ENCODE results near the gene TRRAP.

TRRAP gene

DNA sequence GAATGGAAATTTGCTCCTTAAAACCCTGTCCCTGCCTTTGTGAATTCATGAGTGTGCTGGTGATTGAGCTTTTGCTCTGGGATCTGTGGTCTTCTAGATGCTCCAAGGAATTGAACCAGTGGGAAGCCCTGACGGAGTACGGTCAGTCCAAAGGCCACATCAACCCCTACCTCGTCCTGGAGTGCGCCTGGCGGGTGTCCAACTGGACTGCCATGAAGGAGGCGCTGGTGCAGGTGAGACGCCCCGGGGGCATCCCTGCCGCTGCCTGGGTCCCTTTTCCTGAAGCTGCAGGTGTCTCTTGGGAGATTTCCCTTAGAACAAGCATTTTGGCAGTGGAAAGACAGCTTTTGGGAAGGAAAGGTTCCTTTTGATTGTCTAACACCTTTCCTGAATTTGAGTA lies 100.3 kb downstream of the TRRAP start:
- no peak overlapping the region for H3K9ac ChIP-seq (ENCODE audit: low read depth, low read length)
- H3K9me3 ChIP-seq (ENCODE audit: insufficient read depth, low read depth, low read length), result no peaks in the 10 kb centered on the region
- peaks cover 100% of the 10 kb centered on the region for H3K36me3 ChIP-seq (ENCODE audit: insufficient read depth, low read depth, low read length)
- no peak overlapping the region for H3K4me3 ChIP-seq (ENCODE audit: low read length)
- no peaks in the 10 kb centered on the region for H3K4me1 ChIP-seq (ENCODE audit: insufficient read depth, low read length)
- no peak overlapping the region for H3K27ac ChIP-seq (ENCODE audit: low read length)
- no peaks in the 10 kb centered on the region for H3K27me3 ChIP-seq (ENCODE audit: insufficient read depth, low read length)

DNA sequence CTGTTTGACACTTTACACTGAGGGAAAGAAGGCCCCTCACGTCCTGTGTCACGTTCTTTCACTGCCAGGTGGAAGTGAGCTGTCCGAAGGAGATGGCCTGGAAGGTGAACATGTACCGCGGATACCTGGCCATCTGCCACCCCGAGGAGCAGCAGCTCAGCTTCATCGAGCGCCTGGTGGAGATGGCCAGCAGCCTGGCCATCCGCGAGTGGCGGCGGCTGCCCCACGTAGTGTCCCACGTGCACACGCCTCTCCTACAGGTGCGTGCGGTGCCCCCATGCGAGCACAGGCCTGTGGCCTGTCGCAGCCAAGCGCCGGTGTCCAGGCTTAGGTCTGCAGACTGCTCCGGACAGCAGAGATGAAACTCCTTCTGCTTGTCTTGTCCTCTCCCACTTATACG lies 103.4 kb downstream of the TRRAP start:
- H3K36me3 ChIP-seq (ENCODE audit: insufficient read depth, low read depth, low read length), result peaks cover 100% of the 10 kb centered on the region
- no peaks in the 10 kb centered on the region for H3K27me3 ChIP-seq (ENCODE audit: insufficient read depth, low read length)
- no peaks in the 10 kb centered on the region for H3K4me1 ChIP-seq (ENCODE audit: insufficient read depth, low read length)
- no peak overlapping the region for H3K4me3 ChIP-seq (ENCODE audit: low read length)
- H3K9ac ChIP-seq (ENCODE audit: low read depth, low read length), result no peak overlapping the region
- H3K27ac ChIP-seq (ENCODE audit: low read length), result no peak overlapping the region
- peaks cover 9% of the 10 kb centered on the region; the same call in 1 of the 2 replicates for H3K9me3 ChIP-seq (ENCODE audit: insufficient read depth, low read depth, low read length)

GRCh38 chr7:98982686-98983085 lies 104.4 kb downstream of the TRRAP start:
- H3K9ac ChIP-seq (ENCODE audit: low read depth, low read length), result no peak overlapping the region
- H3K4me3 ChIP-seq (ENCODE audit: low read length), result no peak overlapping the region
- H3K9me3 ChIP-seq (ENCODE audit: insufficient read depth, low read depth, low read length), result peaks cover 9% of the 10 kb centered on the region; the same call in 1 of the 2 replicates
- H3K36me3 ChIP-seq (ENCODE audit: insufficient read depth, low read depth, low read length), result peaks cover 100% of the 10 kb centered on the region
- no peaks in the 10 kb centered on the region for H3K4me1 ChIP-seq (ENCODE audit: insufficient read depth, low read length)
- H3K27me3 ChIP-seq (ENCODE audit: insufficient read depth, low read length), result no peaks in the 10 kb centered on the region
- H3K27ac ChIP-seq (ENCODE audit: low read length), result no peak overlapping the region

DNA sequence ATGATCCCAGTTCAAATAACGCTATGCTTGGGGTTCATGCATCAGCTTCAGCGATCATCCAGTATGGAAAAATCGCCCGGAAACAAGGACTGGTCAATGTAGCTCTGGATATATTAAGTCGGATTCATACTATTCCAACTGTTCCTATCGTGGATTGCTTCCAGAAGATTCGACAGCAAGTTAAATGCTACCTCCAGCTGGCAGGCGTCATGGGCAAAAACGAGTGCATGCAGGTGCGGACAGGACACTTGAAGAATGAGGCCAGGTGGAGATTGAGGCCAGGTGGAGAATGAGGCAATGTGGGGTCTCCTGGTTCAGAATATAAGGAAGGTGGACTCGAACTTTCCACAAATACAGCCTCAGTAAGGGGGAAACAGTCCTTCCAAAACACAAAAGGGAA lies 105.8 kb downstream of the TRRAP start:
- Histone ChIP-seq H3K27ac (ENCODE audit: low read length) (no peak overlapping the region), H3K4me1 (ENCODE audit: insufficient read depth, low read length) (no peaks in the 10 kb centered on the region), H3K9me3 (ENCODE audit: insufficient read depth, low read depth, low read length) (peaks cover 9% of the 10 kb centered on the region; the same call in 1 of the 2 replicates), H3K9ac (ENCODE audit: low read depth, low read length) (no peak overlapping the region), H3K27me3 (ENCODE audit: insufficient read depth, low read length) (no peaks in the 10 kb centered on the region), H3K36me3 (ENCODE audit: insufficient read depth, low read depth, low read length) (peaks cover 100% of the 10 kb centered on the region), H3K4me3 (ENCODE audit: low read length) (no peak overlapping the region)

- Histone ChIP-seq H3K9ac (ENCODE audit: low read depth, low read length) (no peak overlapping the region), H3K4me1 (ENCODE audit: insufficient read depth, low read length) (no peaks in the 10 kb centered on the region), H3K36me3 (ENCODE audit: insufficient read depth, low read depth, low read length) (peaks cover 99% of the 10 kb centered on the region), H3K27me3 (ENCODE audit: insufficient read depth, low read length) (no peaks in the 10 kb centered on the region), H3K9me3 (ENCODE audit: insufficient read depth, low read depth, low read length) (peaks cover 9% of the 10 kb centered on the region; the same call in 1 of the 2 replicates), H3K27ac (ENCODE audit: low read length) (no peak overlapping the region), H3K4me3 (ENCODE audit: low read length) (no peak overlapping the region)
These were observed 107.1 kb downstream of the TRRAP start for GRCh38 chr7:98985406-98985805.

GRCh38 chr7:98985945-98986344 lies 107.6 kb downstream of the TRRAP start:
- no peak overlapping the region for H3K4me3 ChIP-seq (ENCODE audit: low read length)
- no peaks in the 10 kb centered on the region for H3K27me3 ChIP-seq (ENCODE audit: insufficient read depth, low read length)
- H3K36me3 ChIP-seq (ENCODE audit: insufficient read depth, low read depth, low read length), result peaks cover 99% of the 10 kb centered on the region
- H3K4me1 ChIP-seq (ENCODE audit: insufficient read depth, low read length), result no peaks in the 10 kb centered on the region
- no peak overlapping the region for H3K27ac ChIP-seq (ENCODE audit: low read length)
- no peak overlapping the region for H3K9ac ChIP-seq (ENCODE audit: low read depth, low read length)
- peaks cover 9% of the 10 kb centered on the region; the same call in 1 of the 2 replicates for H3K9me3 ChIP-seq (ENCODE audit: insufficient read depth, low read depth, low read length)

DNA sequence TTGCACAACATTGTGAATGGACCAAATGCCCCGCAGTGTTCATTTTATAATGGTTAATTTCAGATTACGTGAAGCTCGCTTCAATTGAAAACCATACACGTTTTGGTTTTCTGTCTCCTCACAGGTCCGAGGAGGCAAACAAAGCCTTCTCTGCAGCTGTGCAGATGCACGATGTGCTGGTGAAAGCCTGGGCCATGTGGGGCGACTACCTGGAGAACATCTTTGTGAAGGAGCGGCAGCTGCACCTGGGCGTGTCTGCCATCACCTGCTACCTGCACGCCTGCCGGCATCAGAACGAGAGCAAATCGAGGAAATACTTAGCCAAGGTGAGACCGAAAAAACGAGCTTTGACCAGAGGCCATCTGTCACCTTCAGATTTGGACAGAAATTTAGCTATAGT lies 110.3 kb downstream of the TRRAP start:
- Histone ChIP-seq H3K4me1 (ENCODE audit: insufficient read depth, low read length) (no peaks in the 10 kb centered on the region), H3K9ac (ENCODE audit: low read depth, low read length) (no peak overlapping the region), H3K36me3 (ENCODE audit: insufficient read depth, low read depth, low read length) (peaks cover 99% of the 10 kb centered on the region), H3K4me3 (ENCODE audit: low read length) (no peak overlapping the region), H3K9me3 (ENCODE audit: insufficient read depth, low read depth, low read length) (peaks cover 9% of the 10 kb centered on the region; the same call in 1 of the 2 replicates), H3K27ac (ENCODE audit: low read length) (no peak overlapping the region), H3K27me3 (ENCODE audit: insufficient read depth, low read length) (no peaks in the 10 kb centered on the region)

DNA sequence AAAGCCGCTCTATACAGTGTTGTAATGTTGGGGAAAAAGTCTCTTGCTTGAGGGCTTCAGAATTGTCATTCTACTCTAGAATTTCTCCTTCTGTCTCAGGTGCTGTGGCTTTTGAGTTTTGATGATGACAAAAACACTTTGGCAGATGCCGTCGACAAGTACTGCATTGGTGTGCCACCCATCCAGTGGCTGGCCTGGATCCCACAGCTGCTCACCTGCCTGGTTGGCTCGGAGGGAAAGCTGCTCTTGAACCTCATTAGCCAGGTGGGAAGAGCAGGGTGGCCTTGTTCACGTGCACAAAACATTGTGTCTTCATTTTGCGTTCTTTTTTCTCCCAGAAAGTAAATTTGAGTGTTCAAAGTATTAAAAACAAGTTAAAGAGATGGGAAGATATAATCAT lies 112.0 kb downstream of the TRRAP start:
- Histone ChIP-seq H3K9ac (ENCODE audit: low read depth, low read length) (no peak overlapping the region), H3K4me1 (ENCODE audit: insufficient read depth, low read length) (no peaks in the 10 kb centered on the region), H3K4me3 (ENCODE audit: low read length) (no peak overlapping the region), H3K27me3 (ENCODE audit: insufficient read depth, low read length) (no peaks in the 10 kb centered on the region), H3K9me3 (ENCODE audit: insufficient read depth, low read depth, low read length) (peaks cover 7% of the 10 kb centered on the region; the same call in 1 of the 2 replicates), H3K36me3 (ENCODE audit: insufficient read depth, low read depth, low read length) (peaks cover 99% of the 10 kb centered on the region), H3K27ac (ENCODE audit: low read length) (no peak overlapping the region)

- no peaks in the 10 kb centered on the region for H3K4me1 ChIP-seq (ENCODE audit: insufficient read depth, low read length)
- no peak overlapping the region for H3K27ac ChIP-seq (ENCODE audit: low read length)
- no peak overlapping the region for H3K9ac ChIP-seq (ENCODE audit: low read depth, low read length)
- no peaks in the 10 kb centered on the region for H3K9me3 ChIP-seq (ENCODE audit: insufficient read depth, low read depth, low read length)
- no peaks in the 10 kb centered on the region for H3K27me3 ChIP-seq (ENCODE audit: insufficient read depth, low read length)
- H3K4me3 ChIP-seq (ENCODE audit: low read length), result no peak overlapping the region
- H3K36me3 ChIP-seq (ENCODE audit: insufficient read depth, low read depth, low read length), result peaks cover 99% of the 10 kb centered on the region
These were observed 112.8 kb downstream of the TRRAP start for GRCh38 chr7:98991141-98991540.

DNA sequence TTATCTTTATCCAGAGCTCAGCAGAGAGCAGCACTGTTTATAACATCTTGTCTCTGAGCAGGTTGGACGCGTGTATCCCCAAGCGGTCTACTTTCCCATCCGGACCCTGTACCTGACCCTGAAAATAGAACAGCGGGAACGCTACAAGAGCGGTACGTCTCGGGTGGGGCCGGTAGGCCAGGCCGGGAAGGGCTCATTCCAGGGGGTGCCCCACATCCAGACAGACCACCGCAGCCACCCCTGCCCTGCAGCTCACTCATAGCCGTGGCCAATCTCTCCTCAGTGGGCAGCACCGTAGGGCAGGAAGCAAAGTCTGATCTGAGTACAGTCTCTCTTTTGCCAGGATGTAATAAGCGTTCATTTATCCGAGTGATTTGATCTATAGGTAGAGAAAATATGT lies 113.7 kb downstream of the TRRAP start:
- H3K27me3 ChIP-seq (ENCODE audit: insufficient read depth, low read length), result no peaks in the 10 kb centered on the region
- no peaks in the 10 kb centered on the region for H3K4me1 ChIP-seq (ENCODE audit: insufficient read depth, low read length)
- H3K9ac ChIP-seq (ENCODE audit: low read depth, low read length), result no peak overlapping the region
- H3K36me3 ChIP-seq (ENCODE audit: insufficient read depth, low read depth, low read length), result peaks cover 99% of the 10 kb centered on the region
- no peaks in the 10 kb centered on the region for H3K9me3 ChIP-seq (ENCODE audit: insufficient read depth, low read depth, low read length)
- H3K27ac ChIP-seq (ENCODE audit: low read length), result no peak overlapping the region
- H3K4me3 ChIP-seq (ENCODE audit: low read length), result no peak overlapping the region

DNA sequence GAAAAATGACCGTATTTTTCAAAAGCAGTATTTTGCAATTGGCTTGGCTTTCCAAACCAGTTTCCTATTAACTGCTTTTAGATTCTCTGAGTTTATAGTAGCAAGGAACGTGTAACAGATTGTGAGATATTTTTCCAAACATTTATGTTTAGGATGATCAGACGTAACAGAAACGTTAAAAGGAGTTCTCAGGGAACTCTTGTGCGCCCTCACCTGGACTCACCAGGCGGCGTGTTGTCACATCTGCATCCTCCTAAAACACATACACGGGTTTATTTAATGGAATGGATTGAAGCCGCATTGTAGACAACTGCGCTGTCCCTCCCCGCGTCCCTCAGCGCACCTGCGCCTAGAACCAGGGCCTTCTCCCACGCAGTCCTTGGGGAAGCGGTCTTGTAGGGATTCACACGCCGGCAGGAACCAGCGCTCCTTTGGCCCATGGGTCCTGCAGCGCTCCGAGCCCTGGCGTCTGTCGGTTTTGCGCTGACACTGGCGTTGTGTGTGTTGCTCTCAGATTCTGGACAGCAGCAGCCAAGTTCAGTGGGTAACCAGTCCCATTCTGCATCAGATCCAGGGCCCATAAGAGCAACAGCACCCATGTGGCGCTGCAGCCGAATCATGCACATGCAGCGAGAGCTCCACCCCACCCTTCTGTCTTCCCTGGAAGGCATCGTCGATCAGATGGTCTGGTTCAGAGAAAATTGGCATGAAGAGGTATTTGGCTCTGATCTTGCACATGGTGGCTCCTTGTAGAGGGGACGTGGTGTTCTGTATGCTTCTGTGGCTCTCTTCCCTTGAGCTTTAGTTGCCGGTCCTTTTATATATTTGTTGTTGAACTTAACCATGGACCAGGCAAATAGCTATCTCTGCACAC lies 114.9 kb downstream of the TRRAP start:
- H3K36me3 ChIP-seq (ENCODE audit: insufficient read depth, low read depth, low read length), result peaks cover 97% of the 10 kb centered on the region
- no peak overlapping the region for H3K27ac ChIP-seq (ENCODE audit: low read length)
- H3K9ac ChIP-seq (ENCODE audit: low read depth, low read length), result no peak overlapping the region
- no peaks in the 10 kb centered on the region for H3K4me1 ChIP-seq (ENCODE audit: insufficient read depth, low read length)
- H3K9me3 ChIP-seq (ENCODE audit: insufficient read depth, low read depth, low read length), result no peaks in the 10 kb centered on the region
- H3K27me3 ChIP-seq (ENCODE audit: insufficient read depth, low read length), result no peaks in the 10 kb centered on the region
- H3K4me3 ChIP-seq (ENCODE audit: low read length), result no peak overlapping the region
